Glomerular visceral epithelial cell (primary cell): Measurements from ENCODE around the gene ZNF280D.
"Not testable (repeated sequence)": the region's sequence is repeated elsewhere in the genome, so short reads cannot be mapped to it uniquely, and the experiment has no call there.

Experiments used
- DNase-seq: peaks from one replicate; pipeline ENCODE4 v3.0.0-alpha.2; 2016; ENCODE audit errors: extremely low spot score

ZNF280D gene

GRCh38 chr15:56718560-56718959, 14.7 kb downstream of the ZNF280D start:
- DNase-seq: no peak

- DNase-seq: no peak
Observed at GRCh38 chr15:56716334-56716733, 17.0 kb downstream of the ZNF280D start.

- no peak for DNase-seq
Observed at GRCh38 chr15:56715220-56715619, 18.1 kb downstream of the ZNF280D start.

- DNase-seq: not testable (repeated sequence)
Observed at GRCh38 chr15:56709502-56709901, 23.8 kb downstream of the ZNF280D start.

GRCh38 chr15:56699743-56700142, 33.6 kb downstream of the ZNF280D start:
- DNase-seq: no peak

- DNase-seq: no peak
Observed at GRCh38 chr15:56698270-56698669, 35.0 kb downstream of the ZNF280D start.

GRCh38 chr15:56693761-56694160, 39.5 kb downstream of the ZNF280D start:
- no peak for DNase-seq

- no peak for DNase-seq
Observed at GRCh38 chr15:56690733-56691132, 42.6 kb downstream of the ZNF280D start.

- no peak for DNase-seq
Observed at GRCh38 chr15:56683908-56684307, 49.4 kb downstream of the ZNF280D start.

- no peak for DNase-seq
Observed at GRCh38 chr15:56681113-56681512, 52.2 kb downstream of the ZNF280D start.

- DNase-seq: no peak
Observed at GRCh38 chr15:56679225-56679624, 54.1 kb downstream of the ZNF280D start.

- no peak for DNase-seq
Observed at GRCh38 chr15:56678571-56678970, 54.7 kb downstream of the ZNF280D start.

- DNase-seq: no peak
Observed at GRCh38 chr15:56677271-56677670, 56.0 kb downstream of the ZNF280D start.

- DNase-seq: no peak
Observed at GRCh38 chr15:56675930-56676329, 57.4 kb downstream of the ZNF280D start.

- no peak for DNase-seq
Observed at GRCh38 chr15:56674857-56675256, 58.5 kb downstream of the ZNF280D start.

- no peak for DNase-seq
Observed at GRCh38 chr15:56672721-56673120, 60.6 kb downstream of the ZNF280D start.

GRCh38 chr15:56667517-56667916, 65.8 kb downstream of the ZNF280D start:
- DNase-seq: no peak

GRCh38 chr15:56660943-56661342, 72.4 kb downstream of the ZNF280D start:
- DNase-seq: no peak

- no peak for DNase-seq
Observed at GRCh38 chr15:56659197-56659596, 74.1 kb downstream of the ZNF280D start.

- no peak for DNase-seq
Observed at GRCh38 chr15:56654624-56655023, 78.7 kb downstream of the ZNF280D start.

- no peak for DNase-seq
Observed at GRCh38 chr15:56654216-56654615, 79.1 kb downstream of the ZNF280D start.

GRCh38 chr15:56653787-56654186, 79.5 kb downstream of the ZNF280D start:
- no peak for DNase-seq

- no peak for DNase-seq
Observed at GRCh38 chr15:56653107-56653506, 80.2 kb downstream of the ZNF280D start.

- no peak for DNase-seq
Observed at GRCh38 chr15:56648311-56648710, 85.0 kb downstream of the ZNF280D start.

GRCh38 chr15:56640549-56640948, 92.8 kb downstream of the ZNF280D start:
- DNase-seq: no peak
